HG03064 (cell line): Measurements from ENCODE around the gene CYP2J2.
"Not testable (repeated sequence)": the region's sequence is repeated elsewhere in the genome, so short reads cannot be mapped to it uniquely, and the experiment has no call there.

Source experiments
- ATAC-seq: cut with Tn5 transposase; IDR thresholded peaks from one replicate; pipeline ENCODE4 v1.9.1; 2021; ENCODE audit warnings: low read depth; ENCODE audit not compliant: unreplicated experiment

The CYP2J2 gene

GRCh38 chr1:59921258-59921899, 5.2 kb downstream of the CYP2J2 start:
- ATAC-seq, result not testable (repeated sequence)

- no peak for ATAC-seq
These were observed 6.8 kb downstream of the CYP2J2 start for GRCh38 chr1:59919746-59920145.

- no peak for ATAC-seq
These were observed 8.8 kb downstream of the CYP2J2 start for GRCh38 chr1:59917785-59918180.

GRCh38 chr1:59917026-59917784, 9.4 kb downstream of the CYP2J2 start:
- ATAC-seq, result no peak

- no peak for ATAC-seq
These were observed 11.1 kb downstream of the CYP2J2 start for GRCh38 chr1:59915516-59915915.

- ATAC-seq, result not testable (repeated sequence)
These were observed 11.7 kb downstream of the CYP2J2 start for GRCh38 chr1:59914791-59915286.

GRCh38 chr1:59908682-59909081, 17.9 kb downstream of the CYP2J2 start:
- no peak for ATAC-seq

GRCh38 chr1:59908084-59908483, 18.5 kb downstream of the CYP2J2 start:
- no peak for ATAC-seq

GRCh38 chr1:59906931-59907330, 19.6 kb downstream of the CYP2J2 start:
- no peak for ATAC-seq

- ATAC-seq, result no peak
These were observed 23.3 kb downstream of the CYP2J2 start for GRCh38 chr1:59903141-59903754.

- ATAC-seq, result no peak
These were observed 24.7 kb downstream of the CYP2J2 start for GRCh38 chr1:59901770-59902388.

- ATAC-seq, result no peak
These were observed 25.9 kb downstream of the CYP2J2 start for GRCh38 chr1:59900640-59901039.

GRCh38 chr1:59898927-59899326, 27.6 kb downstream of the CYP2J2 start:
- ATAC-seq, result no peak

GRCh38 chr1:59897165-59897564, 29.4 kb downstream of the CYP2J2 start:
- ATAC-seq, result no peak

- ATAC-seq, result no peak
These were observed 33.4 kb downstream of the CYP2J2 start for GRCh38 chr1:59892841-59893811.

GRCh38 chr1:59885160-59885832, 41.3 kb downstream of the CYP2J2 start:
- no peak for ATAC-seq

GRCh38 chr1:59880735-59881134, 45.8 kb downstream of the CYP2J2 start:
- ATAC-seq, result no peak

GRCh38 chr1:59879996-59880505, 46.5 kb downstream of the CYP2J2 start:
- ATAC-seq, result no peak

- no peak for ATAC-seq
These were observed 47.0 kb downstream of the CYP2J2 start for GRCh38 chr1:59879574-59879973.
